GM18858 (cell line): ENCODE measurements around the gene BRS3.
"Not testable (repeated sequence)": the region's sequence is repeated elsewhere in the genome, so short reads cannot be mapped to it uniquely, and the experiment has no call there.

Source experiments
- ATAC-seq: cut with Tn5 transposase; IDR thresholded peaks from one replicate; pipeline ENCODE4 v1.9.1; 2021; ENCODE audit not compliant: unreplicated experiment

The BRS3 gene

DNA sequence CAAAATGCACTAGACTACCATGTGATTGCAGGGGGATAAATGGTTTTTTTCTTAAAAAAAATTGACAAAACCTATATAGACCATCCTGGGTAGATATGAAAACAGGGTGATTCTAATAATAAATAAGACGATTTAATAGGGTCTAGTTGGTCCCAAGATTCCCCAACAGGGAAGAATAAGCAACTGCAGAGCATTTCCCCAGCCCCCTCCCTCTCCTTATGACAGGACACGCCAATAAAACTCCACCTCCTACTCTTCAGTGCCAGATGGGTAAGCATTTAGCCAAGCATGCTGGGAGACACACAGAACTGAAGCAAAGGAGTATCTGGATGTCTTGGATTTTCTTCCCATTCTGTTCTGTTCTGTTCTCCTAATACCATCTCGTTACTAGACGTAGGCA lies at the start of gene BRS3:
Gene BRS3 (plus strand): TSS at position 301 of the 400 bp plus-strand sequence. CDS start 168 bp downstream, outside the sequence.
- ATAC-seq = no peak

DNA sequence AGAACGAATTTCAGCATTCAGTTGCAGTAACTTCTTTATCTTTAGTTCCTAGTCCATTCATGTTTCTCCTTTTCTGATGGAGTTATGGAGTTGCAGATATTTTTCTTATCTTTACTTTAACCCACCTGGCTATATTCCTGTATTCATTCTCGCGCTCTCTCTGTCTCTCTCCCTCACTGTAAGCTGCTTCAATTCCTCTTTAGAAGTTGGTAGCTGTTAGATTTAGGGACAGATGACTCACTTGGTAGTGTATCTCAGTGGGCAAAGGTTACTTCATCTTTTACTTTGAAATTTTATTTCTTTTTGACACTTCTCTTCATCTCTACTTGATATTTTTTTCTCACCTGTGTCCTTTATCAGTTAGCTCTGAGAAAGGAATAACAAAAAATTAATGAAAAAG lies 49.6 kb upstream of the BRS3 start:
- no peak for ATAC-seq

DNA sequence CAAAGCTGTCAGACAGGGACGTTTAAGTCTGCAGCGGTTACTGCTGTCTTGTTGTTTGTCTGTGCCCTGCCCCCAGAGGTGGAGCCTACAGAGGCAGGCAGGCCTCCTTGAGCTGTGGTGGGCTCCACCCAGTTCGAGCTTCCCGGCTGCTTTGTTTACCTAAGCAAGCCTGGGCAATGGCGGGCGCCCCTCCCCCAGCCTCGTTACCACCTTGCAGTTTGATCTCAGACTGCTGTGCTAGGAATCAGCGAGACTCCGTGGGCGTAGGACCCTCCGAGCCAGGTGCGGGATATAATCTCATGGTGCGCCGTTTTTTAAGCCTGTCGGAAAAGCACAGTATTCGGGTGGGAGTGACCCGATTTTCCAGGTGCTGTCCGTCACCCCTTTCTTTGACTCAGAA lies 42.1 kb upstream of the BRS3 start:
- ATAC-seq = not testable (repeated sequence)

DNA sequence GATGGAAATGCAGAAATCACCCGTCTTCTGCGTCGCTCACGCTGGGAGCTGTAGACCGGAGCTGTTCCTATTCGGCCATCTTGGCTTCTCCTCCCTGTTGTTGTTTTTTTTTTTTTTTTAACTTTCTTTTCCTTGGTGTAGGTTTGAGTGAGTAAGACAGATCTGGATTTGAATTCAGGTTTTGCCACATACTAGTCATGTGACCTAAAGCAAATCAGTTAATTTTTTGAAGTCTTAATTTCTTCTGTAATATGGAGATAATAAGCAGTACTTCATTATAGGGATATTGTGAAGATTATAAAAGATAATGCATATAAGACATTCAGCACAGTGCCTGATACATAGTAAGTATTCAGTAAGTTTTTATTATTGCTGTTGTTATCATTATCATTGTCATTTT lies 41.5 kb upstream of the BRS3 start:
- ATAC-seq = no peak

DNA sequence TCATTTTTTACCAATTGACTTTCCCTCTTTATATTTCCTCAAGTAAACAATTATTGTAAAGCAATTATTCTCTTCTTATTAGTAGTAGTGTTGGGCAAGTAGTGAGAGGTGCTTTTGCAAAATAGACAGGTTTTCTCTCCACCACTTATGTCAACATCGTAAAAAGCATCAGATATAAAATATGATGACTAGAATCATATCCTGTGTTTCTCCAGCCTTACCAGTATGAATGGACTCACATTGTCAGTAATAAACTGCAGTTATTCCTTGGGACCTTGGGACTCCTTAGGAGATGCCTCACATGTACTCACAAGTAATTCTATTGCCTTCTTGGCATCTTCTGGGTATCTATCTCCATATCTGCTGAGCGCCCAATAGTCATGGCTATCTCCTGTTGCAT lies 40.4 kb upstream of the BRS3 start:
- ATAC-seq = no peak

DNA sequence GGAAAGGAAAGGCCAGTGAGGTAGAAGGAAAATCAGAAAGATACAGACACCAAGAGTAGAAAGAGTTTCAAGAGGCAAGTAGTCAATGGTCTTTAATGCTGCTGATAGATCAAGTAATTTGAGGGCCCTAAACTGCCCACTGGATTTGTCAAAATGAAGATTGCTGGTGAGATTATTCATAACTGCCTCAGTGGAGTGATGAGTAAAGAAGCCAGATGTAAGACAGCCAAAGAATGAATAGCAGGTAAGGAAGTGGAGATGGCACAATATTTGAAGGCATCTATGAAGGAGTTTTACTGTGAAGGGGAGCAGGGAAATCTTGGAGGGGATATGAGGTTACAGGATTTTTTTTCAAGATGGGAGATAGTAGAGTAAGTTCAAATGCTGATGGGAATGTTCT lies 39.8 kb upstream of the BRS3 start:
- ATAC-seq = no peak

DNA sequence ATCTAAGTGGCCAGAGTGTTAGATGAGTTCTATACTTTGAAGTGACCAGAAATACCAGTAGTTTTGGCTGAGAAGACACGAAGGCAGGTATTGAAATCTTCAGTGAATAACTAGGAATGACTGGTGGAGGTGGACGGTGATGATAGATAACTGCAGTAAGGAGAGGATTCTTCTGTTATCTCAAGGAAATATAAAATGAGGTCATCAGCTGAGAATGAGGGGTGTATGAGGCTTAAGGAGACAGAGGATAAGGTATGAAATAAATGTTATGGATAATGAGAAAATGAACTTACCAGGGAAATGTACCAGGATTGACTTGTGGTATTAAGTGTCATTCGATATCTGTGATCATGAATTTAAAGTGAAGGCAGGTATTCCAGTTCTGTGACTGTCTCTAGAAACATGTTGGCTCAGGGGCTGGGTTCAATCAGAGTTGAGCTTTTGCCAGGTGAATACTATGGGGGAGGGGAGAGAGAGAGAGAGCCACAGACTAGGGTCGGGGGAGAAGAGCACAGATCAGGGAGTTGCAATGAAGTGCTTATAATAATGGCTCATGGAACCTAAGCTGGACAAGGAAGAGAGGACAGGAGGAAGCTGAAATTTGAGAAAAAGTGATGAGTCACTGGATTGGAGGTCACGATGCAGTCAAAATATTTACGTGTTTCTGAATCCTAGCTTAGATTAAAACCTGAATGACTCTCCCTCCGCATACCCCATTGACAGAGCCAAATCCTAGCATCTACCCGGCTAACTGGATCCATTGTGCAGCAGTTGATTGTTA lies 37.5 kb upstream of the BRS3 start:
- no peak for ATAC-seq

DNA sequence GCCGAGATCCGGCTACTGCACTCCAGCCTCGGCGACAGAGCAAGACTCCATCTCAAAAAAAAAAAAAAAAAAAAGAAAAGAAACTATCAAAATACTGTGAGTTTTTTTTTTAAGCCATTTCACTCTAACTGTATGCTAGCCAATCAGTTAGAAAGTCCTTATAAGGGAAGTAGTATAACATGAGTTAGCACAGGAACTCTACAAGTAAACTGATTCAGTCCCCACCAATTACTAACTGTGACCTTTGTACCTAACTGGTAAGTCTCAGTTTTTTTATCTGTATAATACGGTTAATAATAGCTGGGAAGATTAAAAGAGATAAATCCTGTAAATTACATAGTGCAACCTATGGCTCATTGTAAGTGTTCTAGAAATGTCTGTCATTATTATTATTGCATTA lies 35.1 kb upstream of the BRS3 start:
- ATAC-seq = no peak

DNA sequence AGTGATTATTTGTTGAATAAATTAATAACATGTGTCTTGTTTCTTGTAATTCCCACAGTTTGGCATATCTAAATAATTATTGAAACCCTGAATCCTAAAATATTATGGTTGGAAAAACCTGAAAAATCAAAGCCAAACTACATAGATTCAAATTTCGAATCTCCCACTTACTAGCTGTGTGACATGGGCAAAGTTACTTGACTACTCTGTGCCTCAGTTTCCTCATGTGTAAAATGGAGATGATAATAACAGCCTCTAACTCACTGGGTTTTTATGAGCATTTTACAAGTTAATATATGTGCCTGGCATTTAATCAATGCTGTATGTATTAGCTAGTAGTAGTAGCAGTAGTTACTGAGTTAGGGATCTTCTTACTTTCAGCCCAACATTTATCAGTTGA lies 34.6 kb upstream of the BRS3 start:
- no peak for ATAC-seq

DNA sequence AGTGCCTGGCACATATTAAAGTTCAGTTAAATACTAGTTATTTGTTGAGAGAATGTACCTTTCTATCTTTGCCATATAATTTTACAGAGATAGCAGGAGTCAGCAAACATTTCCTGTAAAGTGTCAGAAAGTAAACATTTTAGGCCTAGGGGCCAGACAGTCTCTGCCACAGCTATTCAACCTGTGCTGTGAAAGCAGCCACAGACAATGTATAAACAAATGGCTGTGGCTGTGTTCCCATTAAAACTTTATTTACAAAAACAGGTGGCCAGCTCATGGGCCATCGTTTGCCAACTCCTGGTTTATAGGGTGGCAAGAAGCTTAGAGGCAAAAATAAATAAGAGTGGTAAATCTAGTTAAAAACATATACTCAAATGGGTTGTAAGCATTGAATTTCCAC lies 34.0 kb upstream of the BRS3 start:
- no peak for ATAC-seq

DNA sequence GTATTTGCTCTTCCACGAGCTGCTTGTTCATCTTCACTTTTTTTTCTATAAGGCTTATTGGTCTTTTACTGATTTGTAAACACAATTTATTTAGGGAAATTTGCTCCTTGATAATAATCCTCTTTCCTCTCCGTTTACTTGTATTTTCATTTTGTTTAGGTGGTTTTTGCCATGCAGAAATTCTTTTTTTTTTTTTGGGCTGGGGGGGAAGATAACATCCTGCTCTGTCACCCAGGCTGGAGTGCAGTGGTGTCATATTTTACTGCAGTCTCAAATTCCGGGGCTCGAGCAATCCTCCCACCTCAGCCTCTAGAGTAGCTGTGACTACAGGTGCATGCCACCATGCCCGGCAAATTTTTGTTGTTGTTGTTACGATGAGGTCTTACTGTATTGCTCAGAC lies 31.6 kb upstream of the BRS3 start:
- no peak for ATAC-seq

DNA sequence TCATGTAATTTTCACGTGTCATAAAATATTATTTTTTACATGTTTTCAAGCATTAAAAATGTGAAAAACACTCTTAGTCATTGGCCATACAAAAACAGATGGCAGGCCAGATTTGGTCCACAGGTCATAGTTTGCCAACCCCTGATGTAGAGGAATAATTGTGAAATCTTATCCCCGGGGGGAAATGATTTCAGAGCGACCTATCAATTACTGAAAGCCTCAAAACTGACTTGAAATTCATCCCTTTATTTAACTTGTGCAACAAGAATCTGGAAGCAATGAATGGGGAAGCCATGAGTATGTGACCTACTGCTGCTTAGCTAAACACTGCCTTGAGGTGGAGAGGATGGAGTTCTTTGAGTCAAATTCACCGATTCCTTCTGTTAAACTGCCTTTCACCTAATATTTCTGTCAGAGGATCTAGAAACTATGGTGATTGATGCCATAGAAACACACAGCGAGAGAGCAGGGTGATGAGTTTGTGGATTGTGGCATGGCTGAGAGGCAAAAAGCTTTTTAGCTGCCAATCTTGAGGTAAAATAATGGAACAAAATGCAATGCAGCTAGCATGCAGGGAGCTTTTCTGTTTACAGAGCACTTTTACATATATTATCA lies 30.3 kb upstream of the BRS3 start:
- ATAC-seq = no peak

DNA sequence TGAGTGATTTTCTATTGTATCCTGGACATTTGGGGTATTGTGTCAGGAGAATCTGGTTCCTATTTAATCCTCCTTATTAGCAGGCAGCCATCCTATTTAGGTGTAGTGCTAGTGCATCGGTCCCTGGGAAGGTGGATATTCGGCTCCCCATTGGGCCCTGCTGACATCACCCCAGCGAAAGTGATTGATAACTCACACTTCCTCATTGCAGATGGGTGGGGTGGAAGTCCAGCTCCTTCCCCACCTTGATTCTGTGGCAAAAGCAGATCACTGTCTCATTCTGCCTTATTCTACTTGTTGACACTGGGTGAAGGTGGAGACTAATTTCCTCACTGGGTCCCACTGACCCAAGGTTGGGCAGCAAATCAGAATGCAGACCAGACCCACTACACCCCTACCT lies 23.2 kb upstream of the BRS3 start:
- ATAC-seq = no peak

DNA sequence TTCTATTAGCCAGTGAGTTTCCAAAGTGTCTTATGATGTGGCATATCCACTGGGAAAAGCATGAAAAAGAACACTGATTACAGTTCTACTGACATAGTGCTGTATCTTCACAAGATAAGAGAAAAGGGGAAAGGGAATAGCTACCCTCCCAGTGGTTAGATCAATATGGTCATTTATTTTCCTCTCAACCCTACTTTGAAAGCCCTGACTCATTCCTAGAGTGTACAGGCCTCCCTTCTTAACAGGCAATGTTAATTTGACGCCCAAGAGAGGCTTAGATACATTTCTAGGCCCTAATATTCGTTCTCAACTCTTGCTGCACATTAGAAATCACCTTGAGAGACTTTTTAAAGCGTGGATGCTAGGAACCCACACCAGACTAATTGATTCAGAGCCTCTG lies 20.4 kb upstream of the BRS3 start:
- no peak for ATAC-seq

DNA sequence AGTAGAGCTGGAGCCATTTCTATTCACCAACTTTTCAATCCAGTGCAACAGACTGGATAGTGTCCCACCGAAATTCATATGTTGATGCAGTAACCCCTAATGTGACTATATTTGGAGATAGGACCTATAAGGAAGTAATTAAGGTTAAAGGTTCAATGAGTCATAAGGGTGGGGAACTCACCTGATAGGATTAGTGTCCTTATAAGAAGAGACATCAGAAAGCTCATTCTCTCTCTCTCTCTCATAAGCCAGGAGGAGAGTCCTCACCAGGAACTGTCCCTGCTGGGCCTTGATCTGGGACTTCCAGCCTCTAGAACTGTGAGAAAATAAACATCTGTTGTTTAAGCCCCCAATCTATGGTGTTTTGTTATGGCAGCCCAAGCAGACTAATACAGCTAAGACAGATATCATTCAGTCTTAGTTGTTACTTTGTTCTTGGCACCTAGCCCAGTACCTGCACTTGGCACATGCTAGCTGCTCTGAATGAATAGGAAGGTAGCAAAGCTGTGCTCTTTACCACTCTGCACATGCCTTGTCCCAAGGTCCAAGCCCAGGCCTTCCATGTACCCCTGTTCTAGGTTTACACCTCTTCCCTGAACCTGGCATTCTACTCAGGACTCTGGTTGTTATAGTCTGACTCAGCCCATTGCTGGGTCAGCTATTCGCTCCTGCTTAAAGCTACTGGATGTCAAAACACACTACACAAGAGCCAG lies 19.2 kb upstream of the BRS3 start:
- no peak for ATAC-seq

DNA sequence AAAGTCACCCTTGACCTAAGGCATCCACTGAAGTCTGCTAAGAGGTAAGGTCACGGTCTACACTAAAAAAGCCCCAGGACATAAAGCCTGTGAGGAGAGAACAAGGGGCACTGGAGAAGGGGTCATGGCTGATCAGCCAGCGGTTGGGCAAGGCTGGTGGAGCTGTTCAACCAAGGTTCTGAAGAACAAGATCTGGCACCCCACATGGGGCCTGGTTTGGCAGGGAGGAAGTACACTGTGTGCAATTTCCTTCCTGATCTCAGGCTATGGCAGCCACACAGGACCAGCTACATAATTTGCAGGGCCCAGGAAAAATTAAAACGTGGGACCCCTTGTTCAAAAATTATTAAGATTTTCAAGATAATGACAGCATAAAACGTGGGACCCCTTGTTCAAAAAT lies 14.1 kb upstream of the BRS3 start:
- no peak for ATAC-seq

DNA sequence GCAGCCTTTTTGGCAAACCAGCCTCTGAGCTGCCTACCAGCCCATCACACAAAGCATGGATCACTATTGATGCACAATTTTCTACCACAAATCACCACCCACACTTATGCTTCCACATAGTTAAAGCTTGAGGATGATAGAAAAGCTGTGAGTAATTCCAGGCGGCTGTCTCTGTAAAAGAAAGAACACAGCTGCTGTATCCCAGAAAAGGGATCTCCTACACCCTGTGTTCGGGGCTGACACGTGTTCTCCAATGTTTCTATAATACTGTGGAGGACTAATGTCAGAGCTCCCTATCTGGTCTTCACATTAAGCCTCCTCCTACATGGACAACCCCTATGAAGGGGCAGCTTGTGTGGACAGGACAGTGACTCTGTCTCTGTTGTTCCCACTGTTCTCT lies 12.5 kb upstream of the BRS3 start:
- ATAC-seq = no peak

DNA sequence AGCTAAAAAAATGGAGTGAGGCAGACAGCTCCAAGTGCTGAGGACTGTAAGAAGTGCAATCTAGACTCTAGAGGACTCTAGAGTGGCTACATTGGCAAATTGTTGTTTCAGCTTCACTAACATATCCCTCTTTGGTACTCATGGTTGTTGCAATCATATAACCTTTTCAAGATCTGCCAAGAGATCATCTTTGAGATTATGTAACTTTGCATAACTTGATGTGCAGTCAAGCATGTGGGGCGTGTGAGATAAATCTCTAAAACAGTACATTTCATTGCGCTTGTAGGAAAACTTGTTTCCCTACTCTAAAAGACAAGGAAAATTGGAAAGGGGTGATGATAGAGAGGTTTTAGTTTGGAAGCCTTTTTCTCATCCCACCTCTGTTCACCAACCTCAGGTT lies 11.2 kb upstream of the BRS3 start:
- ATAC-seq = no peak

DNA sequence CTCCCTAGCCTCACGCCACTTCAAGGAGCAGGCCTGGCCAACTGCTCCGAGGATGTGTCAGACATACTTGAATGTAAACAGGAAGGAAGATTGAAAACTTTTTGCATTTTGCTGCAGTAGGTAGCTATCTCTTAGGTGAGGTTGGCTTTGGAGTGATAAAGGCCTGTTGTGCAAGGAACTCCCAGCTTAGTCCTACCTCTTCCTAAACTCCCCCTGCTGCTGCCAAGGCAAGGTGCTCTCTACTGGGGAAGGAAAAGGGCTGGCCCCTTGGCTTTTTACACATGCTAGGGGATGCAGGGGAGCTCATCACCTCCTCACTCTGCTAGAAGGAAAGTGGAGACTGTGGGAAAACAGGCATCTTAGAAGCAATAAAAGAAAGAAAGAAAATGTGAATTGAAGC lies 10.7 kb upstream of the BRS3 start:
- no peak for ATAC-seq

DNA sequence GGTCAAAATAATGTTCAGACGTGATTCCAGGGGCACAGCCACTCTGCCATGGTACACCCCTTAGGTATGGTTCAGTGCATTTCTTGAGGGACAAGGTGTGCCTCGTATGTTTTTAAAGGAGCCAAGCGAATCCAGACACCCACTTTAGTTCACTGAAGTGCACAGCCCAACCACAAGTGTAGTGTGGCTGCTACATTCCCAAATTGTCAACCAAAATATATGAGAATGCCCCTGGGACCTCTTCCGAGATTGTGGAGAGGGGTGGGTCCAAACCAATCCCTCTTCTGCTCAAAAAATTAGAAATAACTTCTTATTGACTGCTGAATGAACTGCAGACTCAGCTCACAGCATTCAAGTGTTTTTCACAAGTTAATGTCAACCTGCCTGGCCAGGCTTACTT lies 7.4 kb upstream of the BRS3 start:
- no peak for ATAC-seq

DNA sequence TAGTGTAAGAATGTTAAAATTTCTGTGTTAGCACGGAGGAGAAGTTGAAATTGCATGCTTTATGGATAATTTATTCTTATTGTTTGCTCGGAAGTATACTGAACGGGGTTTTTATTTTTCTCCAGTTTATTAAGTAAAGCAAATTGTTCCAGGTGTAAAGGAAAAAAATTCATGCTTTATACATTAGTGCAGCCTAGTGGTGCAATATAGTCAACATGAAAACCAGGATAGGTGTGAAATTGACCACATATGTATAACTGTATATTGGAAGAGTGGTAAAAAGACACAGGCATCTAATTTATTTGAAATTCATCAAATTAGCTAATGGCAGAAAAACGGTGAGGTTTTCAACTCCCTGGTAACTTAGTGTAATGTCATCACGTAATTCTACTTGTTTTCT lies 959 bp downstream of the BRS3 start:
- ATAC-seq = no peak

DNA sequence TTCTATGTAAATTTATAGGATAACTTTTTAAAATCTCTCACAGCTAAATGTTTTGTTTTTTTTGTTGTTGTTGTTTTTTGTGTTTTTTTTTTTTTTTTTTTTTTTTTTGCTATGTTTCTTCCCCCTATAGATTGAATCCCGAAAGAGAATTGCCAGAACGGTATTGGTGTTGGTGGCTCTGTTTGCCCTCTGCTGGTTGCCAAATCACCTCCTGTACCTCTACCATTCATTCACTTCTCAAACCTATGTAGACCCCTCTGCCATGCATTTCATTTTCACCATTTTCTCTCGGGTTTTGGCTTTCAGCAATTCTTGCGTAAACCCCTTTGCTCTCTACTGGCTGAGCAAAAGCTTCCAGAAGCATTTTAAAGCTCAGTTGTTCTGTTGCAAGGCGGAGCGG lies 4.1 kb downstream of the BRS3 start:
- no peak for ATAC-seq
